ENCODE data around the gene MPDU1.
A peak's percentile ranks its signal among the peaks of the same experiment; 100 is the strongest.

Gene MPDU1

DNA sequence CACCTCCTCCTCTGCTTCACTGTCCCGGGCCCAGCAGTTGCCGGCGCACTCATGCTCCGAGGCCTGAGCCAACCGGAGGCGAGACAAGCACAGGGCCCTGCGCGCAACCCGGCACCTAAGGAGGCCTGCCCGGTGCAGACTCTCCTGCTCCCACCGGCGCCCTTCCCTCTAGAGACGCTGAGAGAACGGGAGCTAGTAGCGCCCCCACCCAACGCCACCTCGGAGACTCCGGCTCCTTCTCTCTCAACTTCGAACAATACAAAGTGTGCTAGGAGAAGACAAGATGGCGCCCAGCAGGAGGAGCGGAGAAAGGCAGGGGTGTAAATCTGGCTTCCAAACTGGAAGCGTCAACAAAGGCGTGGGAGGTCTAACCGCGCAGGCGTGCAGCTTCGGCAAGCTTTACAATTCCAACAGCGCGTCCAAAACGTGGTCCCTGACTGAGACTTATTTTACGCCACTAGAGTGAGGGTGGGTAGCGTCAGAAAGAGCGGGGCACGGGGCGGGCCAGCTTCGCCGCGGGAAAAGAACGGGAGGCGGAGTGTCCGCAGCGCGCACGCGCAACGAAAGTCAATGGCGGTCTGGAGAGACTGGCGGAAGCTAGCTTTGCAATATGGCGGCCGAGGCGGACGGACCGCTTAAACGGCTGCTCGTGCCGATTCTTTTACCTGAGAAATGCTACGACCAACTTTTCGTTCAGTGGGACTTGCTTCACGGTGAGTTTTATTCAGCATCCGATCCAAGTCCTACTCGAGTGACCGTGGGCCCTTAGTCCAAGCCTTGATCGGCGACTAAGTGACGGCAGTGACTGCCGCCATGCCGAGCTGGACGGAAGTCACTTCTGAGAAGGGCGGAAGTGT is at the start of gene MPDU1:
TSS of gene MPDU1 (plus strand) at position 600 of the 857 bp plus-strand sequence. CDS start at position 611, 11 bp downstream.
- peak; percentile 33 for DNase-seq

DNA sequence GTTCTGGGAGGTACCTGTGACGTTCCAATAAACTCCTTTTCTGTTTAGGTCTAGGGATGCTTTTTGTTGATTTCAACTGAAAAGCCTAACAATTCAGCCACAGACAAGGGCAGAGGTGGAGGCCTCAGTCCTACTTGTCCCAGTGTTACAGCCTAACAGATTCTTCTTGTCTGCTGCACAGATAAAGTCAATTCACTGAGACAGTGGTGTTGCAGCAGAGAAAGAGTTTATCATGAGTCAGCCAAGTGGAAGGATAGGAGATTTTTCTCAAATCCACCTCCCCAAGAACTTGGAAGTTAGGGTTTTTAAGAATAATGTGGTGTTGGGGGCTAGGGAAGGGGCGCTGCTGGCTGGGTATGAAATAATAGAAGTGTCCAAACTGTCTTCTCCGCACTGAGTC is 45.6 kb upstream of the MPDU1 start:
- DNase-seq: no peak

DNA sequence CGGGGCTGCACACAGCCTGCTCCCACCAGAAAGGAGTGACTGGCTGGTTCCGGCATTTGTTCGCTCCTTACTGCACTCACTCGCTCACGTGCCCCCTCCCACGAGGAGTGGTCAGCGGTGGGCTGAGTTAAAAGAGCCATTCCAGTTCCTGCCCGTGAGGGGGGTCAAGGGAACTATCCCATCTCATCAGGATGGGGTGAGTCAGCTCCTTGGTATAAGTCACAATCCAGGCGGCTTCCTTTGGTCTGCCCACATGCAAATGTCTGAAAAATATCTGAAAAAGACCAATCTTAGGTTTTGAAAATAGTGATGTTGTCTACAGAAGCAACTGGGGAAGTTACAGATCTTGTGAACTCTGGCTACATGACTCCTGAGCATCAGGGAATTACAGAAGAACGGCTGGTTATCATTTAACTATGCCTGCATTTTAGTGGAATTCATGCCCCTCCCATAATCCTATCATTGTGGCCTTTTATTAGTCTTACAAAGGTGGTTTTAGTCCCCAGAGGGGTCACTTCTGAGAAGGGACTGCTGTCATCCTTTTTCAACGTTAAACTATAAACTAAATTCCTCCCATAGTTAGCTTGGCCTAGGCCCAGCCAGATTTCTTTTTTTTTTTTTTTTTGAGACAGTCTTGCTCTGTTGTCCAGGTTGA is 44.6 kb upstream of the MPDU1 start:
- no peak for DNase-seq

DNA sequence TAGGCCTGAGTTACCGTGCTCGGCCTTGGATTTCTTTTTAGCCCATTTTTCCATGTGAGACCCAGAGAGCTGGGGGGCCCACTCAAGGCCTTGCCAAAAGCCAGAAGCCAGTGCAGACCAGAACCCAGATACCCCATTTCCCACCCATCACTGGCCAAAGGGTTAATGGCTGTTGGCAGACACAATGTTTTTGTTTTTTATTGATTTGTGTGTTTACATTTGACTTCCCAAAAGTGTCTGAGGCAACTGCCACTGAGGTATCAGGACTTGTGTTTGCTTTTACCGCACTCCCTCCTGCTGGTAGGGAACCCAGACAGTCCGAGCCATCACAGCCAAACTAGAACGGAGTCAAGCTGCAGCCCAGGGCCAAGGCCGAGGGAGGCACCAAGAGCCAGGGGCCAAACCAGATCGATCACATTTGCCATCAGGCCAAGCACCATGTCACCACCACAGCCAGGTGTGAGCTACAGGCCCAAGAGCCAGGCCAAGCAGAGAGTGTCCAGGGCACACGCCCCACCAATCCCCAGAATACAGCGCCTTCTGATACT is 42.5 kb upstream of the MPDU1 start:
- no peak for DNase-seq

DNA sequence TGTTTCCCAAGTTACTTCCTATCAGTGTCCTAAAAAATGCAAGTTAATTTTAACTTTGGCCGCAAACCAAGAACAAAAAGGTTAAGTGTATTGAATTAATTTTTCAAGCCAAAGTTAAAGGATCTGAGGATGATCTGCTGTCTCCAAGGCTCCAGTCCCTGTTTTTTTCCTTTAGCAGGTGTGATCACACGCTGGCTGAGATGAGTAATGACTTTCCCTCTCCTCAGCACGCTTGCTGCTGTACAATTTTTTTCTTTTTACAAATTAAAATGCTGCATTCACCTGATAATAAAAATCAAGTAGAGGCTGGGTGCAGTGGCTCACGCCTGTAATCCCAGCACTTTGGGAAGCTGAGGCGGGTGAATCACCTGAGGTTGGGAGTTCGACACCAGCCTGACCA is 38.7 kb upstream of the MPDU1 start:
- no peak for DNase-seq

DNA sequence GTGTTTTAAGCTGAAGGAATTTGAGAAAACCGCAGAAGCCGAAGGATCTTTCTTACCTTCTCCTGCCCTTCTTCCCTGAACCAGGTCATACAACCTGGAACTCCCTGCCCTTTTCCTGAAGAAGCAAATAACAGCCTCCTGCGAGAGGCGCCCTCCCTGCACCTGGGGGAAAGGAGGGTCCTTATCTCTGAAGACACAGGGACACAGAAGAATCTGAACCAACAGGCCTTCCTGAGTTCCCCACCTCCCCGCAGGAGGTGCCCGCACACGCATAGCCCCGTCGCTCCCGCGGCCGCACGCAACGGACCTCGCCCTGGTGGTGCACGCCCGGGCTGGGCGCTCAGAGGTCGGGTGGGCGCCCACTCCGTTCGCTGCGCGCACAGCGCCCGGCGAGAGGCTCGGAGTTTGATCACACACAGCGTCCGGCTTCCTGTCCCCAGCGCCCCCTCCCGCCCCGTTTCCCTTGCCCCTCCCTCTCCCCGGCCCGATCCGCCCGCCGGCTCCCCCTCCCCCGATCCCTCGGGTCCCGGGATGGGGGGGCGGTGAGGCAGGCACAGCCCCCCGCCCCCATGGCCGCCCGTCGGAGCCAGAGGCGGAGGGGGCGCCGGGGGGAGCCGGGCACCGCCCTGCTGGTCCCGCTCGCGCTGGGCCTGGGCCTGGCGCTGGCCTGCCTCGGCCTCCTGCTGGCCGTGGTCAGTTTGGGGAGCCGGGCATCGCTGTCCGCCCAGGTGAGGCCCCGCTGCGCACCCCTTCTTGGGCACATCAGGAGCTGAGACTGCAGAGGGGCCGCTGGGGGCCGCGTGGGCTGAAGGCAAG is 34.9 kb upstream of the MPDU1 start, which contains the start of gene TNFSF12:
TSS of gene TNFSF12 (plus strand) at position 474 of the 816 bp plus-strand sequence. CDS start at position 570, 96 bp downstream.
- DNase-seq: no peak

DNA sequence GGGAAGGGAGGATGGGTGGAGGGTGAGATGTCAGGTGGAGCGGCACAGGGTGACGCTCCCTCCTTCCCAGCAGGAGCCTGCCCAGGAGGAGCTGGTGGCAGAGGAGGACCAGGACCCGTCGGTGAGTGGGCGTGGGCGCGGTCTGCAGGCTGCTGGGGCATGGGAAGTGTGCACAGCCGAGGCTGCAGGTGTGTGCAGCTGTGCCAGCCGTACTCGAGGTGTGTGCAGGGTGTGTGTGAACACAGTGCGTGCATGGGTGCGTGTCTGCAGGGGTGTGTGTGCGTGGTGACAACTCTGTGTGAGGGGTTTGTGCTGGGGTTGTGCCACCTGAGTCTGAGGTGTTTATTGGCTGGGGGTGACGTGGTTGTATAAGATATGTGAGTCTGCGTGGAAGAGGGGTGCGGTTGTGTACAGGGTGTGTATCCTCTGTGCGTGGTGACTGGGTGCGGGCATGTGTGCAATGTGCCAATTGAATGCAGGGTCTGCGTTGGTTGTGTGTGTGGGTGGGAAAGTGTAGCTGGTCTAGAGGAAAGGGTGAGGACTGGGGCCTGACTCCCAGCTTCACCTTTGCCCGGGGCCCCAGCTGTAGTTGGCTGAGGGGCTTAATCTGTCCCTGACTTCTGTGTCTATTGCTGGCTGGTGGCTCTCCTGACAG is 34.1 kb upstream of the MPDU1 start:
- DNase-seq: no peak

DNA sequence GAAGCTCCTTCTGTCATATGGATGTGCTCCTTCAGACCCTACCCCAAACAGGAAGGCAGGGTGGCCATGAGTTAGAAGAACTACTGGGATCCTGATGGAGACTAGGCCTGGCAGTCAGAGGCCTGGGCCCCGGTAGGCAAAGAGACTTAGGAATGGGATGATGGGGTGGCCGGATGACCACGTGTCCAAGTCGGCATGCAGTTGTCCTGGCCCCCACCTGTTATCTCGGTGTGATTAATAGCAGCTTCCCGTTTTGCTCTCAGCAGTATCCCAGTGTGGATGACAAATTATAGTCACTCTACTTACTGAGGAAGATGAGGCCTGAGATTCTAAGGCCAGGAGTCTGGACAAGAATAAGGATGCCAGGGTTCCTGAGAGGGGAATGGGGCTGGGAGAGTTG is 33.3 kb upstream of the MPDU1 start:
- no peak for DNase-seq

DNA sequence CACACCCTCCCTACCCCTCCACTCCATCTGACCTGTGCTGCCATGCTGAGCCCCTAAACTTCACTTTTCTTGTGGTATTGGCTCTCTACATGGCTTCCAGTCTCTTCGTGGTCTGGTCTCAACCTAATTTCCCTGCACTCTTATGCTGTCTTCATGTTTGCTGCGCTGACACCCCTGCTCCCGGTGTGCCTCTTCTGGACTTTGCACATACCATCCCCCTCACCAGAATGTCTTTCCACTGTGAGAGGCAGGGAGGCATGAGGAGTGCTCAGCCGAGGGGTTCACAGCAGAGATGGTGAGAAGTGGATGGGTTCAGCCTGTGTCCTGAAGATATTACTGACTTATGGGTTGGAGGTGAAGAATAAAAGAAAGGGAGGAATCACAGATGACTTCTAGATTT is 32.3 kb upstream of the MPDU1 start:
- no peak for DNase-seq

DNA sequence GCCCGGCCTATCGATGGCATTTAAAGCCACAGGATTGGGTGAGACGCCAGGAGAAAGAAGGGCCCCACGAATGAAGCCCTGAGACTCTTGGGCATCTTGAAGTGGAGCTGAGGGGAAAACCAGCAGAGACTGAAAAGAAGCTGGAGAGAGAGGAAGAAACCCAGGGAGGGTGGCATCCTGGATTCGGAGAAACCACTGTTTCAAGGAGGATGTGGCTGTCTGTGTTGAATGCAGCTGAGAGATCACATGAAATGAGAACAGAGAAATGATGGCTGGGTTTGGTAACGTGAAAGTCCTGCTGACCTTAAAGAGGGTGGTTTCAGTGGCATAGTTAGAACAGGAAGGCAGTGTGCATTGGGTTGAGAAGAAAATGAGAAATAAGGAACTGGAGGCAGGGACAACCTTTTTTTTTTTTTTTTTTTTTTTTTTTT is 31.0 kb upstream of the MPDU1 start:
- DNase-seq: no peak

DNA sequence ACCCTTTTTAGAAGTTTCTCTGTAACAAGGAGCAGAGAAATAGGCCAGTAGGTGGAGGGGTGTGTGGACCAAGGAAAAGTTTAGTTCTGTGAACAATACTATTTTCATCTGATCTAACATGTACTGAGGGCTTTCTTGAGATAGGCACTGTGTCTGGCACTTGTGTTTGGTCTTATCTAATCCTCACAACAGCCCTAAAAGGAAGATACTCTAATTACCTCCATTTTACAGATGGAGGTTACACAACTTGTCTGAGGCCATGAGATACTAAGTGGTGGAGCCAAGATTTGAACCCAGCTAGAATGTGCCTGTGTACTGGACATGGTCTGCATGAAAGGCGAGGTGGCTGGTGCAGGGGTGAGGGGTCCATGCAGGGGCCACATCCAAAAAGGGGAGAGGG is 30.3 kb upstream of the MPDU1 start:
- DNase-seq: no peak

DNA sequence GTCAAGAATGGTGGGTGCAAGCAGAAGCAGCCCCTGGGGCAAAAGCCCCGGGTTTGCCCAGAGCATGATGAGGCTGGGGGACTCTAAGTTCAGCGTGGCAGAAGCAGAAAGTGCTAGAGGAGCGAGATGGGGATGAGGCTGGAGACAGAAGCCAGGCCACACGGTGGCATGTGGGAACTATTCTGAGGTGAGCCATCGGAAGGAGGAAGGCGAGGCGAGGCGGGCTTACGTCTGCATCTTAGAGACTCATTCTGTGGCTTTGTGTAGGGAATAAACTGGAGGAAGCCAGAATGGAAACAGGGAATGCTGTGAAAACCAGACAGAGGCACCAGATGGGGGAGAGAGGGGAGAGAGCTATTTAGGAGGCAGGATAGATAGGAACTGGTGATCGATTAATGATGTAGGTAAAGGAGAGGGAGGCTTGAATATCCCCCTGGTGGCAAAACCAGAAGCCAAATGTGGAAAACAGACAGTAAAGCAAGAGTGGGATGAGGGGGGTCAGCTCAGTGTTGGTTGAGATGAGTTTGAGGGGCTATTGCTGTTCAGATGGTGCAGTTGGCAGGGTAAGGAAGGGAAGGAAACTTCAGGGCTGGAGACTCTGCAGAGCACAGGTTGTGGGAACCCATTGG is 28.2 kb upstream of the MPDU1 start:
- no peak for DNase-seq

DNA sequence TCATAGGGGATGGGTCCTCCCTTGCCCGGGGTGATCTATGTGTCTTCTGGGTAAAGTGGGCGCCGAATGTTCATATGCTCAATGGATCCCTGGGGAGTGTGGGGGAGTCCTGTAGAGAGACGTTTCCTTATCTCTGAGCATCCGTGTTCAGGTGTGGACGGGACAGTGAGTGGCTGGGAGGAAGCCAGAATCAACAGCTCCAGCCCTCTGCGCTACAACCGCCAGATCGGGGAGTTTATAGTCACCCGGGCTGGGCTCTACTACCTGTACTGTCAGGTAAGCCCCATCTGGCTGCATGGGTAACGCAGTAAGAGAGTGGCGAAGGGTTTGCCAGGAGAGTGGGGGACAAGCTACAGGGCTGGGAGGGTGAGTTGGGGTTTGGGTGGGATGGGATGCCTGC is 27.0 kb upstream of the MPDU1 start:
- DNase-seq: no peak

DNA sequence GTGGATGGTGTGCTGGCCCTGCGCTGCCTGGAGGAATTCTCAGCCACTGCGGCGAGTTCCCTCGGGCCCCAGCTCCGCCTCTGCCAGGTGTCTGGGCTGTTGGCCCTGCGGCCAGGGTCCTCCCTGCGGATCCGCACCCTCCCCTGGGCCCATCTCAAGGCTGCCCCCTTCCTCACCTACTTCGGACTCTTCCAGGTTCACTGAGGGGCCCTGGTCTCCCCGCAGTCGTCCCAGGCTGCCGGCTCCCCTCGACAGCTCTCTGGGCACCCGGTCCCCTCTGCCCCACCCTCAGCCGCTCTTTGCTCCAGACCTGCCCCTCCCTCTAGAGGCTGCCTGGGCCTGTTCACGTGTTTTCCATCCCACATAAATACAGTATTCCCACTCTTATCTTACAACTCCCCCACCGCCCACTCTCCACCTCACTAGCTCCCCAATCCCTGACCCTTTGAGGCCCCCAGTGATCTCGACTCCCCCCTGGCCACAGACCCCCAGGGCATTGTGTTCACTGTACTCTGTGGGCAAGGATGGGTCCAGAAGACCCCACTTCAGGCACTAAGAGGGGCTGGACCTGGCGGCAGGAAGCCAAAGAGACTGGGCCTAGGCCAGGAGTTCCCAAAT is 26.4 kb upstream of the MPDU1 start:
- no peak for DNase-seq

DNA sequence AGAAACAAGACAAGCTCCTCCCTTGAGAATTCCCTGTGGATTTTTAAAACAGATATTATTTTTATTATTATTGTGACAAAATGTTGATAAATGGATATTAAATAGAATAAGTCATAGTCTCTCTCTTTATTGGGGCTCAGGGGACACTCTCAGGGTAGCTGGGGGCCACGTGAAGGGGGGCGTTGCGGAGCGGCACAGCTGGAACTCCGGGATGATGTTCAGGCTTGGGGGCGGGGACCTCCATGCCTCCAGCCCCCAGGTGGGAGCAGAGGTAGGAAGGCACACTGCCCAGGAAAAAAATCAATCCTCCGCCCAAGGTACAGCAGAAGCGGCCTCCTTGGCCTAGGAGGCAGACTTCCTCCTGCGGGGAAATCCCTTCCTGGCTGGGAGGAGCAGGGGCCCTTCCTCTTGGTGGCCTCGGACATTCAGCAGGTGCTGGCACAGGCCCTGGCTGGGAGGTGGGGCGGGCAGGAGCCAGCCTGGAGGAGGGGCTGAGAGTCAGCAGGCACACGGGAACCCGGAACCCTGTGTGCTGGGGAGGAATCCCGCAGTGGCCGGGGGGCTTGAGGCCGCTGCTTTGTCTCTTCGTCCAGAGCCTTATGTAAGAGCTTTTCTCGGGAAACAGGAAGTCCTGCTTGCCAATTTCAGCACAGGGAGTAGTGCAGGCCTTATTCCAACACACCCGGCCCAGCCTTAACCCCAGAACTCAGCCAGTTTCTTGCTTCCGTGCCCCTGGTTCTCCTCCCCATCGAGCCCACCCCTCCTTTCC is 25.7 kb upstream of the MPDU1 start:
- no peak for DNase-seq

DNA sequence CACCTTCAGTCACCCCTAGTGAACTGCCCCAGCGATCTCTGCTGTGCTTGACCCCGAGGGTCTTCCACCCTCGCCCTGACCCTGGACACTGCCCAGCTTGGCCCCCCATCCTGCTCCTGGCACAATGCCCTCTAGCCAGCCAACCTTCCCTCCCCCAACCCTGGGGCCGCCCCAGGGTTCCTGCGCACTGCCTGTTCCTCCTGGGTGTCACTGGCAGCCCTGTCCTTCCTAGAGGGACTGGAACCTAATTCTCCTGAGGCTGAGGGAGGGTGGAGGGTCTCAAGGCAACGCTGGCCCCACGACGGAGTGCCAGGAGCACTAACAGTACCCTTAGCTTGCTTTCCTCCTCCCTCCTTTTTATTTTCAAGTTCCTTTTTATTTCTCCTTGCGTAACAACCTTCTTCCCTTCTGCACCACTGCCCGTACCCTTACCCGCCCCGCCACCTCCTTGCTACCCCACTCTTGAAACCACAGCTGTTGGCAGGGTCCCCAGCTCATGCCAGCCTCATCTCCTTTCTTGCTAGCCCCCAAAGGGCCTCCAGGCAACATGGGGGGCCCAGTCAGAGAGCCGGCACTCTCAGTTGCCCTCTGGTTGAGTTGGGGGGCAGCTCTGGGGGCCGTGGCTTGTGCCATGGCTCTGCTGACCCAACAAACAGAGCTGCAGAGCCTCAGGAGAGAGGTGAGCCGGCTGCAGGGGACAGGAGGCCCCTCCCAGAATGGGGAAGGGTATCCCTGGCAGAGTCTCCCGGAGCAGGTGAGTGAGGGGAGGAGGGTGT is 24.9 kb upstream of the MPDU1 start, which contains the start of gene TNFSF13:
TSS of gene TNFSF13 (plus strand) at position 207 of the 776 bp plus-strand sequence. CDS start at position 497, 290 bp downstream.
- DNase-seq: no peak

DNA sequence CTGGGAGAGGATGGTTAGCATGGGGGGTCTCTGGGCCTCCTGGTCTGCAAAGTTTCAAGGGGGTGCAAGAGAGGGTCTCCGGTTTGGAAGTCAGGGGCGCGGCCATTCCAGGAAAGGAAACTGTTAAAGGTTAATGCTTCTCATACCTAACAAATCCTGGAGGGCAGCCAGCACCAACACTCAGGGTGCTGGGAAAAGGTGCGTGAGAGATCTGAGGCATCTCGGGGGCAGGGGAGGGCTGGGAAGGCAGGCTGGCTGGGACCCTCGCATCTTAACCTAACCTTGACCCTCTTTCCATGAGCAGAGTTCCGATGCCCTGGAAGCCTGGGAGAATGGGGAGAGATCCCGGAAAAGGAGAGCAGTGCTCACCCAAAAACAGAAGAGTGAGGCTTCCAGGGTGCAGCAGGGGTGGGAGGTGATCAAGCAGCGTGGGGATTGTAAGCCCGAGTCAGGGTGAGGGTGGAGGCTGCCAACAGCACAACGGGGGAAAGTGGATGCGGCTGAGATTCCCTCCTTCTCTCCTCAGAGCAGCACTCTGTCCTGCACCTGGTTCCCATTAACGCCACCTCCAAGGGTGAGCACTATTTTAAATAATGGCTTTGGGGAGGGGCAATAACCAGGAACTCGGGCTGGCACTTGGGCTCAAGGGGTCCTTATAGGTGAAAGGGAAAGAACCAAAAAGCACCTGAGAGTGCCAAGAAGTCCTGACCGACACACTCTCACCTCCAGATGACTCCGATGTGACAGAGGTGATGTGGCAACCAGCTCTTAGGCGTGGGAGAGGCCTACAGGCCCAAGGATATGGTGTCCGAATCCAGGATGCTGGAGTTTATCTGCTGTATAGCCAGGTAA is 24.1 kb upstream of the MPDU1 start:
- DNase-seq: no peak

DNA sequence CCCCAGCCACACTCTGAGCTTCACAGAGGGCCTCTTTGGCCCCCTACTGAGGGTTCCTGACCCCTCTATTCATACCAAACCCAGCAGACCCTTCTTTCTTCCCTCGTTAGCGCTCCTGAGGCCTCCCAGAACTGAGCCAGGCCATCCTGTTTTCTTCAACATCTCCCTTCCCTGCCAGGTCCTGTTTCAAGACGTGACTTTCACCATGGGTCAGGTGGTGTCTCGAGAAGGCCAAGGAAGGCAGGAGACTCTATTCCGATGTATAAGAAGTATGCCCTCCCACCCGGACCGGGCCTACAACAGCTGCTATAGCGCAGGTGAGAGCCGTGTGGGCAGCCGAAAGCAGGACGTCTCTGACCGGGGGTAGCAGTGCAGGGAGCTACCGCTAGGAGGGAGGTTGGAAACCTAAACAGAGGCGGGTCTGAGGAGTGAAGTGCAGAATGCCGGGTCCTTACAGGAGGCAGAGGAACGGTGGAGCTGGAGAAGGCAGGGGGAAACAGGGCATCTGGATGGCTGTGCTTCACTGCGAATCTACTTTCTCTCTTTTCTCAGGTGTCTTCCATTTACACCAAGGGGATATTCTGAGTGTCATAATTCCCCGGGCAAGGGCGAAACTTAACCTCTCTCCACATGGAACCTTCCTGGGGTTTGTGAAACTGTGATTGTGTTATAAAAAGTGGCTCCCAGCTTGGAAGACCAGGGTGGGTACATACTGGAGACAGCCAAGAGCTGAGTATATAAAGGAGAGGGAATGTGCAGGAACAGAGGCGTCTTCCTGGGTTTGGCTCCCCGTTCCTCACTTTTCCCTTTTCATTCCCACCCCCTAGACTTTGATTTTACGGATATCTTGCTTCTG is 23.3 kb upstream of the MPDU1 start:
- no peak for DNase-seq

Data from NCI-H524 treated with DMSO at 0.1 percent for 48 hours (cell line).